Hematopoietic multipotent progenitor cell treated with erythropoietin and hydrocortisone succinate and interleukin-3 and kit ligand, for 15 days (in vitro differentiated cells): ENCODE measurements around the gene KANSL1.
"Not testable (repeated sequence)": the region's sequence is repeated elsewhere in the genome, so short reads cannot be mapped to it uniquely, and the experiment has no call there.

ENCODE experiments used
- DNase-seq: peaks from one replicate; pipeline ENCODE4 v3.0.0-alpha.2; 2015; ENCODE audit warnings: low spot score

KANSL1 gene

DNA sequence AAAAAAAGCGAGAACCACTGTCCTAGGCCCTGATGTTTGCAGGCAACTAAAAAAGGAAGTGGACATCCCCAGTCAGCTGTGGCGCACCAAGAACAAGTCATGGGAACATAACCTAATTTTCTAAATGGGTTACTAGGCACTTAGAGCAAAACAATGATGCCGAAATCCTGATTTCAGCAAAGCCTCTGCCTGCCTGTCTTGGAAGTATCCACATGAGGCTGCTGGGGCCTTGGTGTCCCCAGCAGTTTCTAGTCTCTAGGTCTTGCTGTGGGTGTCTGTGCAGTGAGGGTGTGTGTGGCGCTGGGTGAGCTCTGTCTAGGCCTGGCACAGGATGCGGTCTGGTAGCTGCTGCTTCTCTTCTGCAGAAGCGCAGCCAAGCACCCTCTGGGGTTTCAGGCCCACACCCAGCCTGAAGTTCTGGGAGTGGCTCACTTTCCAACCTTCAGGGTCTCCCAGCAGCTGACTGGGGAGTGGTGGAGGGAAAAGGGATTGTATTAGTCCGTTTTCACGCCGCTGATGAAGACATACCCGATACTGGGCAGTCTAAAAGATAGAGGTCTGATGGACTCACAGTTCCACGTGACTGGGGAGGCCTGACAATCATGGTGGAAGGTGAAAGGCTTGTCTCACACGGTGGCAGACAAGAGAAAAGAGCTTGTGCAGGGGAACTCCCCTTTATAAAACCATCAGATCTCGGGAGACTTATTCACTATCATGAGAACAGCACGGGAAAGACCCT lies 173.0 kb downstream of the KANSL1 start:
- DNase-seq, result no peak

DNA sequence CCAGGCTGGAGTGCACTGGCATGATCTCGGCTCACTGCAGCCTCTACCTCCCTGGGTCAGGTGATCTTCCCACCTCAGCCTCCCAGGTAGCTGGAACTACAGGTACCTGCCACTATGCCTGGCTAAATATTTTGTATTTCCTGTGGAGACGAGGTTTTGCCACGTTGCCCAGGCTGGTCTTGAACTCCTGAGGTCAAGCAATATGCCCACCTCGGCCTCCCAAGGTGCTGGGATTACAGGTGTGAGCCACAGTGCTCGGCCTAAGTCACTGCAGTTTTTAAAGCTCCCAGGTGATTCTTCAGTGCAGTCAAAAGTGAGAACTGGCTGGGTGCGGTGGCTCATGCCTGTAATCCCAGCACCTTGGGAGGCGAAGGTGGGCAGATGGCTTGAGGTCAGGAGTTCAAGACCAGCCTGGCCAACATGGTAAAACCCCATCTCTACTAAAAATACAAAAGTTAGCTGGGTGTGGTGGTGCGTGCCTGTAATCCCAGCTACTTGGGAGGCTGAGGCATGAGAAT lies 173.8 kb downstream of the KANSL1 start:
- not testable (repeated sequence) for DNase-seq

DNA sequence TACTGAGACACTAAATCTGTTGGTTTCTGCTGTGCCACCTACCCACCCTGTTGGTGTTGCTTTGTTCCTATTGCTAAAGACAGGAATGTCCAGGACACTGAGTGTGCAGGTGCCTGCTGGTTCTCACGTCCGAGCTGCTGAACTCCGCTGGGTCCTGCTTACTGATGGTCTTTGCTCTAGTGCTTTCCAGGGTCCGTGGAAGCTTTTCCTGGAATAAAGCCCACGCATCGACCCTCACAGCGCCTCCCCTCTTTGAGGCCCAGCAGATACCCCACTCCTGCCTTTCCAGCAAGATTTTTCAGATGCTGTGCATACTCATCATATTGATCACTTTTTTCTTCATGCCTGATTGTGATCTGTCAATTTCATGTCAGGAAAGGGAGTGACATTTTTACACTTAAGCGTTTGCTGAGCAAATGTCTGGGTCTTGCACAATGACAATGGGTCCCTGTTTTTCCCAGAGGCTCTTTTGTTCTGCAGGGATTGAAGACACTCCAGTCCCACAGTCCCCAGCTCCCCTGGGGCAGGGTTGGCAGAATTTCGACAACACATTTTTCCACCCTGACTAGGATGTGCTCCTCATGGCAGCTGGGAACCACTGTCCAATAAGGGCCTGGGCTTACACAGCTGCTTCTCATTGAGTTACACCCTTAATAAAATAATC lies 179.6 kb downstream of the KANSL1 start:
- no peak for DNase-seq

DNA sequence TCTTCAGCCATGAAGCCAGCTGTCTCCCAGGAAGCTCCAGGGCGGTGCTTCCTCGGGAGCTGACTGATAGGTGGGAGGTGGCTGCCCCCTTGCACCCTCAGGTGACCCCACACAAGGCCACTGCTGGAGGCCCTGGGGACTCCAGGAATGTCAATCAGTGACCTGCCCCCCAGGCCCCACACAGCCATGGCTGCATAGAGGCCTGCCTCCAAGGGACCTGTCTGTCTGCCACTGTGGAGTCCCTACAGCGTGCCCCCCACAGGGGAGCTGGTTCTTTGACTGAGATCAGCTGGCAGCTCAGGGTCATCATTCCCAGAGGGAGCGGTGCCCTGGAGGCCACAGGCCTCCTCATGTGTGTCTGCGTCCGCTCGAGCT lies 180.1 kb downstream of the KANSL1 start:
- no peak for DNase-seq

DNA sequence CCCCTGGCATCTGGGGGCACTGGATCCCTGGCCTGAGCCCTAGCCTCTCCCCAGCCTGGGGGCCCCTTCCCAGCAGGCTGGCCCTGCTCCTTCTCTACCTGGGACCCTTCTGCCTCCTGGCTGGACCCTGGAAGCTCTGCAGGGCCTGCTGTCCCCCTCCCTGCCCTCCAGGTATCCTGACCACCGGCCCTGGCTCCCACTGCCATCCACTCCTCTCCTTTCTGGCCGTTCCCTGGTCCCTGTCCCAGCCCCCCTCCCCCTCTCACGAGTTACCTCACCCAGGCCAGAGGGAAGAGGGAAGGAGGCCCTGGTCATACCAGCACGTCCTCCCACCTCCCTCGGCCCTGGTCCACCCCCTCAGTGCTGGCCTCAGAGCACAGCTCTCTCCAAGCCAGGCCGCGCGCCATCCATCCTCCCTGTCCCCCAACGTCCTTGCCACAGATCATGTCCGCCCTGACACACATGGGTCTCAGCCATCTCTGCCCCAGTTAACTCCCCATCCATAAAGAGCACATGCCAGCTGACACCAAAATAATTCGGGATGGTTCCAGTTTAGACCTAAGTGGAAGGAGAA lies 180.6 kb downstream of the KANSL1 start:
- no peak for DNase-seq

DNA sequence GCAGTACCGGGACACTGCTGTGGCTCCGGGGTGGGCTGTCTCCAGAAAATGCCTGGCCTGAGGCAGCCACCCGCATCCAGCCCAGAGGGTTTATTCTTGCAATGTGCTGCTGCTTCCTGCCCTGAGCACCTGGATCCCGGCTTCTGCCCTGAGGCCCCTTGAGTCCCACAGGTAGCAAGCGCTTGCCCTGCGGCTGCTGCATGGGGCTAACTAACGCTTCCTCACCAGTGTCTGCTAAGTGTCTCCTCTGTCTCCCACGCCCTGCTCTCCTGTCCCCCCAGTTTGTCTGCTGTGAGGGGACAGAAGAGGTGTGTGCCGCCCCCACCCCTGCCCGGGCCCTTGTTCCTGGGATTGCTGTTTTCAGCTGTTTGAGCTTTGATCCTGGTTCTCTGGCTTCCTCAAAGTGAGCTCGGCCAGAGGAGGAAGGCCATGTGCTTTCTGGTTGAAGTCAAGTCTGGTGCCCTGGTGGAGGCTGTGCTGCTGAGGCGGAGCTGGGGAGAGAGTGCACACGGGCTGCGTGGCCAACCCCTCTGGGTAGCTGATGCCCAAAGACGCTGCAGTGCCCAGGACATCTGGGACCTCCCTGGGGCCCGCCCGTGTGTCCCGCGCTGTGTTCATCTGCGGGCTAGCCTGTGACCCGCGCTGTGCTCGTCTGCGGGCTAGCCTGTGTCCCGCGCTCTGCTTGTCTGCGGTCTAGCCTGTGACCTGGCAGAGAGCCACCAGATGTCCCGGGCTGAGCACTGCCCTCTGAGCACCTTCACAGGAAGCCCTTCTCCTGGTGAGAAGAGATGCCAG lies 181.3 kb downstream of the KANSL1 start:
- no peak for DNase-seq

DNA sequence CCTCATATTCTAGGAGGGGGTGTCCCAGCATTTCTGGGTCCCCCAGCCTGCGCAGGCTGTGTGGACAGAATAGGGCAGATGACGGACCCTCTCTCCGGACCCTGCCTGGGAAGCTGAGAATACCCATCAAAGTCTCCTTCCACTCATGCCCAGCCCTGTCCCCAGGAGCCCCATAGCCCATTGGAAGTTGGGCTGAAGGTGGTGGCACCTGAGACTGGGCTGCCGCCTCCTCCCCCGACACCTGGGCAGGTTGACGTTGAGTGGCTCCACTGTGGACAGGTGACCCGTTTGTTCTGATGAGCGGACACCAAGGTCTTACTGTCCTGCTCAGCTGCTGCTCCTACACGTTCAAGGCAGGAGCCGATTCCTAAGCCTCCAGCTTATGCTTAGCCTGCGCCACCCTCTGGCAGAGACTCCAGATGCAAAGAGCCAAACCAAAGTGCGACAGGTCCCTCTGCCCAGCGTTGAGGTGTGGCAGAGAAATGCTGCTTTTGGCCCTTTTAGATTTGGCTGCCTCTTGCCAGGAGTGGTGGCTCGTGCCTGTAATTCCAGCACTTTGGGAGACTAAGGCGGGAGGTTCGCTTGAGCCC lies 182.5 kb downstream of the KANSL1 start:
- no peak for DNase-seq

DNA sequence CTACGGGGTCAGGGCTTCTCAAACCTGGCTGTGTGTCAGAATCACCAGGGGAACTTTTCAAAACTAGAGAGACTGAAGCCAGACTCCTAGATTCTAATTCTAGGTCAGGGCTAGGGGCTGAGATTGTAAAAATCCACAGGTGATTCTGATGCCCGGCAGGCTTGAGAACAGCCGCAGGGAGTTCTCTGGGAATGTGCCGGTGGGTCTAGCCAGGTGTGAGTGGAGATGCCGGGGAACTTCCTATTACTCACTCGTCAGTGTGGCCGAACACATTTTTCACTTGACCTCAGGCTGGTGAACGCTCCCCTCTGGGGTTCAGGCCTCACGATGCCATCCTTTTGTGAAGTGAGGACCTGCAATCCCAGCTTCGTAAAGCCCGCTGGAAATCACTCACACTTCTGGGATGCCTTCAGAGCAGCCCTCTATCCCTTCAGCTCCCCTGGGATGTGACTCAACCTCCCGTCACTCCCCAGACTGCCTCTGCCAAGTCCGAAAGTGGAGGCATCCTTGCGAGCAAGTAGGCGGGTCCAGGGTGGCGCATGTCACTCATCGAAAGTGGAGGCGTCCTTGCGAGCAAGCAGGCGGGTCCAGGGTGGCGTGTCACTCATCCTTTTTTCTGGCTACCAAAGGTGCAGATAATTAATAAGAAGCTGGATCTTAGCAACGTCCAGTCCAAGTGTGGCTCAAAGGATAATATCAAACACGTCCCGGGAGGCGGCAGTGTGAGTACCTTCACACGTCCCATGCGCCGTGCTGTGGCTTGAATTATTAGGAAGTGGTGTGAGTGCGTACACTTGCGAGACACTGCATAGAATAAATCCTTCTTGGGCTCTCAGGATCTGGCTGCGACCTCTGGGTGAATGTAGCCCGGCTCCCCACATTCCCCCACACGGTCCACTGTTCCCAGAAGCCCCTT lies 183.3 kb downstream of the KANSL1 start:
- DNase-seq, result no peak

DNA sequence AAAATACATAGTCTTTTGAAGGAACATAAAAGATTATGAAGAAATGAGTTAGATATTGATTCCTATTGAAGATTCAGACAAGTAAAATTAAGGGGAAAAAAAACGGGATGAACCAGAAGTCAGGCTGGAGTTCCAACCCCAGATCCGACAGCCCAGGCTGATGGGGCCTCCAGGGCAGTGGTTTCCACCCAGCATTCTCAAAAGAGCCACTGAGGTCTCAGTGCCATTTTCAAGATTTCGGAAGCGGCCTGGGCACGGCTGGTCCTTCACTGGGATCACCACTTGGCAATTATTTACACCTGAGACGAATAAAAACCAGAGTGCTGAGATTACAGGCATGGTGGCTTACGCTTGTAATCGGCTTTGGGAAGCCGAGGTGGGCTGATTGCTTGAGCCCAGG lies 184.6 kb downstream of the KANSL1 start:
- DNase-seq, result no peak

DNA sequence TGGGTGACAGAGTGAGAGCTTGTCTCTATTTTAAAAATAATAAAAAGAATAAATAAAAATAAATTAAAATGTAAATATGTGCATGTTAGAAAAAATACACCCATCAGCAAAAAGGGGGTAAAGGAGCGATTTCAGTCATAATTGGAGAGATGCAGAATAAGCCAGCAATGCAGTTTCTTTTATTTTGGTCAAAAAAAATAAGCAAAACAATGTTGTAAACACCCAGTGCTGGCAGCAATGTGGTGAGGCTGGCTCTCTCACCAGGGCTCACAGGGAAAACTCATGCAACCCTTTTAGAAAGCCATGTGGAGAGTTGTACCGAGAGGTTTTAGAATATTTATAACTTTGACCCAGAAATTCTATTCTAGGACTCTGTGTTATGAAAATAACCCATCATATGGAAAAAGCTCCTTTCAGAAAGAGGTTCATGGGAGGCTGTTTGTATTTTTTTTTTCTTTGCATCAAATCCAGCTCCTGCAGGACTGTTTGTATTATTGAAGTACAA lies 185.7 kb downstream of the KANSL1 start:
- DNase-seq, result no peak

DNA sequence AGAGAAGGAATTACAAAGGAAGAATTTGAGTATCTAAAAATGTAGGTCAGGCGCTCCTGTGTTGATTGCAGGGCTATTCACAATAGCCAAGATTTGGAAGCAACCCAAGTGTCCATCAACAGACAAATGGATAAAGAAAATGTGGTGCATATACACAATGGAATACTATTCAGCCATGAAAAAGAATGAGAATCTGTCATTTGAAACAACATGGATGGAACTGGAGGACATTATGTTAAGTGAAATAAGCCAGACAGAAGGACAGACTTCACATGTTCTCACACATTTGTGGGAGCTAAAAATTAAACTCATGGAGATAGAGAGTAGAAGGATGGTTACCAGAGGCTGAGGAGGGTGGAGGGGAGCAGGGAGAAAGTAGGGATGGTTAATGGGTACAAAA lies 187.1 kb downstream of the KANSL1 start:
- DNase-seq, result not testable (repeated sequence)

DNA sequence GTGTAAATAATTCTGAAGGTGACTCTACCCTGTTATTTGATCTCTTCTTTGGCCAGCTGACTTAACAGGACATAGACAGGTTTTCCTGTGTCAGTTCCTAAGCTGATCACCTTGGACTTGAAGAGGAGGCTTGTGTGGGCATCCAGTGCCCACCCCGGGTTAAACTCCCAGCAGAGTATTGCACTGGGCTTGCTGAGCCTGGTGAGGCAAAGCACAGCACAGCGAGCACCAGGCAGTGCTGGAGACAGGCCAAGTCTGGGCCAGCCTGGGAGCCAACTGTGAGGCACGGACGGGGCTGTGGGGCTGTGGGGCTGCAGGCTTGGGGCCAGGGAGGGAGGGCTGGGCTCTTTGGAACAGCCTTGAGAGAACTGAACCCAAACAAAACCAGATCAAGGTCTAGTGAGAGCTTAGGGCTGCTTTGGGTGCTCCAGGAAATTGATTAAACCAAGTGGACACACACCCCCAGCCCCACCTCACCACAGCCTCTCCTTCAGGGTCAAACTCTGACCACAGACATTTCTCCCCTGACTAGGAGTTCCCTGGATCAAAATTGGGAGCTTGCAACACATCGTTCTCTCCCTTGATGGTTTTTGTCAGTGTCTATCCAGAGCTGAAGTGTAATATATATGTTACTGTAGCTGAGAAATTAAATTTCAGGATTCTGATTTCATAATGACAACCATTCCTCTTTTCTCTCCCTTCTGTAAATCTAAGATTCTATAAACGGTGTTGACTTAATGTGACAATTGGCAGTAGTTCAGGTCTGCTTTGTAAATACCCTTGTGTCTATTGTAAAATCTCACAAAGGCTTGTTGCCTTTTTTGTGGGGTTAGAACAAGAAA lies 189.1 kb downstream of the KANSL1 start:
- no peak for DNase-seq

DNA sequence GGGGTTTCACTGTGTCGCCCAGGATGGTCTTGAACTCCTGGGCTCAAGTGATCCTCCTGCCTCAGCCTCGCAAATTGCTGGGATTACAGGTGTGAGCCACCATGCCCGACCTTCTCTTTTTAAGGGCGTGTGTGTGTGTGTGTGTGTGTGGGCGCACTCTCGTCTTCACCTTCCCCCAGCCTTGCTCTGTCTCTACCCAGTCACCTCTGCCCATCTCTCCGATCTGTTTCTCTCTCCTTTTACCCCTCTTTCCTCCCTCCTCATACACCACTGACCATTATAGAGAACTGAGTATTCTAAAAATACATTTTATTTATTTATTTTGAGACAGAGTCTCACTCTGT lies 190.3 kb downstream of the KANSL1 start:
- DNase-seq, result no peak

DNA sequence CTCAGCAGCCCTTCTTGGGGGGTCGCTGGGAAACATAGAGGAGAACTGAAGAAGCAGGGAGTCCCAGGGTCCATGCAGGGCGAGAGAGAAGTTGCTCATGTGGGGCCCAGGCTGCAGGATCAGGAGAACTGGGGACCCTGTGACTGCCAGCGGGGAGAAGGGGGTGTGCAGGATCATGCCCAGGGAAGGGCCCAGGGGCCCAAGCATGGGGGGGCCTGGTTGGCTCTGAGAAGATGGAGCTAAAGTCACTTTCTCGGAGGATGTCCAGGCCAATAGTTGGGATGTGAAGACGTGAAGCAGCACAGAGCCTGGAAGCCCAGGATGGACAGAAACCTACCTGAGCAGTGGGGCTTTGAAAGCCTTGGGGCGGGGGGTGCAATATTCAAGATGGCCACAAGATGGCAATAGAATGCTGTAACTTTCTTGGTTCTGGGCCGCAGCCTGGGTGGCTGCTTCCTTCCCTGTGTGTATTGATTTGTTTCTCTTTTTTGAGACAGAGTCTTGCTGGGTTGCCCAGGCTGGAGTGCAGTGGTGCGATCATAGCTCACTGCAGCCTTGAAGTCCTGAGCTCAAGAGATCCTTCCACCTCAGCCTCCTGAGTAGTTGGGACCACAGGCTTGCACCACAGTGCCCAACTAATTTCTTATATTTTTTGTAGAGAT lies 190.8 kb downstream of the KANSL1 start:
- DNase-seq, result peak; percentile 71

DNA sequence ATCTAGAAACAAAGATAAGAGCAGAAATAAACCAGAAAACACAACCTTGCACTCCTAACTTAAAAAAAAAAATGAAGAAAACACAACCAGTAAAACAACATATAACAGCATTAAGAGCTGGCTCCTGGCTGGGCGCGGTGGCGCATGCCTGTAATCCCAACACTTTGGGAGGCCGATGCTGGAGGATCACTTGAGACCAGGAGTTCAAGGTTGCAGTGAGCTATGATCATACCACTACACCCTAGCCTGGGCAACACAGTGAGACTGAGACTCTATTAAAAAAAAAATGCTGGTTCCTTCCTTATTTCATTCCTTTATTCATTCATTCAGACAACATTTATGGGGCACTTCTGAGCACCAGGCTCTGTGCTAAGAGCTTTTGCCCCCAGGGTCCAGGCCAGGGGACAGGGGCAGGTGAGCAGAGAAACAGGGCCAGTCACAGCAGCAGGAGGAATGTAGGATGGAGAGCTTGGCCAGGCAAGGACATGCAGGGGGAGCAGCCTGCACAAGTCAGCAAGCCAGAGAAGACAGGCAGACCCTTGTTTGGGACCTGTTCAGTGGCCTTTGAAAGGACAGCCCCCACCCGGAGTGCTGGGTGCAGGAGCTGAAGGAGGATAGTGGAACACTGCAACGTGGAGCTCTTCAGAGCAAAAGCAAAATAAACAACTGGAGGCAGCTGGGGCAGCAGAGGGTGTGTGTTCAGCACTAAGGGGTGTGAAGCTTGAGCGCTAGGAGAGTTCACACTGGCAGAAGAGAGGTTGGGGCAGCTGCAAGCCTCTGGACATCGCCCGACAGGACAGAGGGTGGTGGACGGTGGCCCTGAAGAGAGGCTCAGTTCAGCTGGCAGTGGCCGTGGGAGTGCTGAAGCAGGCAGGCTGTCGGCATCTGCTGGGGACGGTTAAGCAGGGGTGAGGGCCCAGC lies 191.6 kb downstream of the KANSL1 start:
- no peak for DNase-seq

DNA sequence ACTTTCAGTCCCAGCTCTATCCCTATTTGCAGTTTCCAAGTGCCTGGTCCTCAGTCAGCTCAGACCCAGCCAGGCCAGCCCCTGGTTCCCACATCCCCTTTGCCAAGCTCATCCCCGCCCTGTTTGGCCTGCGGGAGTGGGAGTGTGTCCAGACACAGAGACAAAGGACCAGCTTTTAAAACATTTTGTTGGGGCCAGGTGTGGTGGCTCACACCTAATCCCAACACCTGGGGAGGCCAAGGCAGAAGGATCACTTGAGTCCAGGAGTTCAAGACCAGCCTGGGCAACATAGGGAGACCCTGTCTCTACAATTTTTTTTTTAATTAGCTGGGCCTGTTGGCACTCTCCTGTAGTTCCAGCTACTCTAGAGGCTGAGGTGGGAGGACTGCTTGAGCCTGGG lies 192.5 kb downstream of the KANSL1 start:
- DNase-seq, result no peak

DNA sequence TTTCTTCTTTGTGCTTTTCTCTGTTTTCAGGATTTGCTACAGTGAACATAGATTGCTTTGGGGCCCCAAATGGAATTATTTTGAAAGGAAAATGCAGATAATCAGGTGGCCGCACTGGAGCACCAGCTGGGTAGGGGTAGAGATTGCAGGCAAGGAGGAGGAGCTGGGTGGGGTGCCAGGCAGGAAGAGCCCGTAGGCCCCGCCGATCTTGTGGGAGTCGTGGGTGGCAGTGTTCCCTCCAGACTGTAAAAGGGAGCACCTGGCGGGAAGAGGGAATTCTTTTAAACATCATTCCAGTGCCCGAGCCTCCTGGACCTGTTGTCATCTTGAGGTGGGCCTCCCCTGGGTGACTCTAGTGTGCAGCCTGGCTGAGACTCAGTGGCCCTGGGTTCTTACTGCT lies 192.9 kb downstream of the KANSL1 start:
- no peak for DNase-seq

DNA sequence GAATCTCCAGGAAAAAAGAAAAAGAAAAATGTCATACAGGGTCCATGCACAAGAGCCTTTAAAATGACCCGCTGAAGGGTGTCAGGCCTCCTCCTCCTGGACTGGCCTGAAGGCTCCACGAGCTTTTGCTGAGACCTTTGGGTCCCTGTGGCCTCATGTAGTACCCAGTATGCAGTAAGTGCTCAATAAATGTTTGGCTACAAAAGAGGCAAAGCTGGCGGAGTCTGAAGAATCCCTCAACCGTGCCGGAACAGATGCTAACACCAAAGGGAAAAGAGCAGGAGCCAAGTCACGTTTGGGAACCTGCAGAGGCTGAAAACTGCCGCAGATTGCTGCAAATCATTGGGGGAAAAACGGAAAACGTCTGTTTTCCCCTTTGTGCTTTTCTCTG lies 193.3 kb downstream of the KANSL1 start:
- no peak for DNase-seq
